Measurements from ENCODE around the gene PROP1.
"Not testable (repeated sequence)": the region's sequence is repeated elsewhere in the genome, so short reads cannot be mapped to it uniquely, and the experiment has no call there.

The PROP1 gene

DNA sequence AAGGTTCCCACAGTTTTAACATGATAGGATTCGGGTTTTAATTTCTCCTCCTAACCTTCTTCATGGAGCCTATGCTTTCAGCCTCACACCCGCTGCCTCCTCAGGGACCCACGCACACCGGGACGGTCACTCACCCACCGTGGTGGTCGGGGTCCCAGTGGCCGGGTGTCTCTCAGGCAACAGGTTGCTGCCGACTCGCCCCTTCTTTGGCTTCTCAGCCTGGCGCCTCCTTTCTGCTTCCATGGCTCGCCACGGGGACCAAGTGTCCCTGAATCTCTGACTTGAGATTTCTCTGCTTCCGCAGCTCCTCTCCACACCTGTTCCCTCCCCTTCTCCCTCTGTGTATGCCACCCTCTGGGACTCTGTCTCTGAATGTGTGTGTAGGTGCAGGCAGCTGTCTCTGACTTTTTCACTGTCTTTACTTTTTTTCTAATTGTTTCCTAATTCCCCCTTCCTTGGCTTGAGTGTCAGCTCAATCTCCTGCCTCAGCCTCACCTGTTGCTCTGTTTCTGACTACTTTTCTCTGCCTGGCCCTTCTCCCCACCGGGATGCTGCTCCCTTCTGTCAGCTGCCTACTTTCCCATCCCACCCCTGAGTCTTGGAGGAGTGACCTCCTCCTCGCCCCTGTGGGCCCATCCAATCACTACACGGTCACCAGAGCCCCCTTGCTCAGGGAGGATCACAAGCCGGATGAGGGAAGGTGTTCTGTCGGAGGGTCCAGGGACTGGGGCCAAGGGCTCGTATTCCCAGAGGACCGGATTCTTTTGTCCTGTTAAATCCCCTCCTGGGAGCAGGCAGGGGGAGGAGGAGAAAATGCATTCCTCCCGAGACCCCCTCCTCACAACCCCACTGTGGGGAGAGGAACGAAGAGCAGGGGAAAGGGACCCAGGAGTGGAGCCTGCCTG lies at the start of gene PROP1:
PROP1 (minus strand) TSS at position 552 of the 905 bp plus-strand sequence; CDS start at position 243, 309 bp downstream.
- DNase-seq (ENCODE audit: low spot score): no peak

DNA sequence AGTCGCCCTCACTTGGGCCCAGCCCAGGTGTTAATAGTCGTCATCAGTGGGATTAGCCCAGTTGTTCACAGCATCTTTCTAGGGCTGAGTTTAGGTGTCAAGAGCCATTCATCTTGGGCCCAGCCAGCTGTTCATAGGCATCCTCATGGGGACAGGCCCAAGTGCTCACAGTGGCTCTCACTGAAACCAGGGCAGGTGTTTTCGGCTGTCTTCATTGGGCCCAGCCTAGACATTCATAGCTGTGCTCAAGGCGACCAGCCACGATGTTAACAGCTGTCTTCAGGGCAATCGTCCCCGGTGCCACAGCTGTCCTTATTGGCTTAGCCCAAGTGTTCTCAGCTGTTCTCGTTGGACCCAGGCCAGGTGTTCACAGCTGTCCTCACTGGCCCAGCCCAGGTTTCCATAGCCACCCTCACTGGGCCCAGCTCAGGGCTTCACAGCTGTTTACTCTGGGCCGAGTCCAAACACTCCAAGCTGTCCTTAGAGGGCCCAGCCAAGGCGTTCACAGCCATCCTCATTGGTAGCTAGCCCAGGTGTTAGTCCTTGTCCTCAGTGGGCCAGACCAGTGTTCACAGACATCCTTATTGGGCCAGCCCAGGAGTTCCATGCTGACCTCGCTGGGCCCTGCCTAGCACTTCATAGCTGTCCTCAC lies 23.5 kb upstream of the PROP1 start:
- not testable (repeated sequence) for DNase-seq (ENCODE audit: low spot score)

DNA sequence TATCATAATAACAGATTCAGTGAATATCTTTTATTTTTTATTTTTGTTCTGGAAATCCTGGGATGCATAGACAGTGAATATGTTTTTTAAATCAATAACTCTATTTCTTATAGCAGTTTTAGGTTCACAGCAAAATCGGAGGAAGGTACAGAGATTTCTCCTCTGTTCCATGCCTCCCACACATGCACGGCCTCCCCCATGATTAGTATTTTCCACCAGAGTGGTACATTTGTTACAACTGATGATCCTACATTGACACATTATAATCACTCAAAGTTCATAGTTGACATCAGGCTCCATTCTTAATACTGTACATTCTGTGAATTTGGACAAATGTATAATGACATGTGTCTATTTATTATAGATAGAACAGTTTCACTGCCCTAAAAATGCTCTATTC lies 16.7 kb upstream of the PROP1 start:
- not testable (repeated sequence) for DNase-seq (ENCODE audit: low spot score)

DNA sequence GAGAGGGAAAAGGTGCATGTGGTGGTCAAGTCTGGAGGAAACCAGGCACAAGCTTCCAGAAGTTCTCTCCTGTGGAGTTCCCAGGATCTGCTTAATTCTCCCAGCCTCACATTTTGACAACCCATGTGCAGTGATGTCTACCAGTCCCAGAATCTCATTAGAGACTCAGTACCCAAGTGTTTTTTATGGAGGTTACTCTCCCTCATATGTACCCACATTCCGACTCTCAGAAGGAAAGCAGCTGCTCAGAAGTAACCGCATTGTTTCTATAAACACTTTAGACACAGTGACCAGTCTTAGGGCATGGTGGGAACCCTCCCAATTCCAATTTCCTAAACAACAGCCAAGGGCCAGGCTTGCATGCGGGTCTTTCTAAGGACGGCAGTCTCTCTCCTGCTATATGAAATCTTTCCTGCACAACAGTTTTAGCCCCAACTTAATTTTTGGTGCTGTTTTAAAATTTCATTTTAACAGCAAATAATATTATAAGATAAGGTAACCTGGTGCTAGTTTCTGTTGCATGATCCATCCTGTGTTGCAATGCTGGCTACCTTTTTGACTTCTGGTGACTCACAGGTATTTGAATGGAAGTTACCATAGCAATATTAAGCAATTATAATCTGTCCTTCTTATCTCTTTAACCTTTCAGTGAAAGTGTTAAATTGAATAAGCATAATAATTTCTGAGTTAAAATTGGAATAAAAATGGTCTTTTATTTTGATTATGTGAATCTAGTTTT lies 15.9 kb upstream of the PROP1 start:
- DNase-seq (ENCODE audit: low spot score): not testable (repeated sequence)

DNA sequence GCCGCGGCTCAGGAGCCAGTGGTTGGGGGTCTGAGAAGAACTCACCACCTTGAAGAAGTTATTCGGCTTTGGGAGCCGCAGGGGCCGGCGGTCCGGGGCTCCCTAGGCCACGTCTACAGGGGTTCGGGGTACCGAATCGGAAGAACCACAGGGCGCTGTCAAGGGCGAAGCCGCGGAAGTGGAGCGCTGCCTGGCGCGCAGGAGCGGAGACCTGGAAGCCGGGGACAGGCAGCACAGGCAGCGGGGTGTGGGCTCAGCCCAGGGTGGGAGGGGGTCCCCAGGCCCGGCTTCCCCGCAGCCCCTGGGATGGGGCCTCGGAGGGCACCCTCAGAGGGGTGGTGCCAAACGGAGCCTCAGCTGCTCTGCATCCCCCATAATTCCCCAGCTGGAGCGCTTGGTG lies 11.2 kb upstream of the PROP1 start:
- not testable (repeated sequence) for DNase-seq (ENCODE audit: low spot score)

DNA sequence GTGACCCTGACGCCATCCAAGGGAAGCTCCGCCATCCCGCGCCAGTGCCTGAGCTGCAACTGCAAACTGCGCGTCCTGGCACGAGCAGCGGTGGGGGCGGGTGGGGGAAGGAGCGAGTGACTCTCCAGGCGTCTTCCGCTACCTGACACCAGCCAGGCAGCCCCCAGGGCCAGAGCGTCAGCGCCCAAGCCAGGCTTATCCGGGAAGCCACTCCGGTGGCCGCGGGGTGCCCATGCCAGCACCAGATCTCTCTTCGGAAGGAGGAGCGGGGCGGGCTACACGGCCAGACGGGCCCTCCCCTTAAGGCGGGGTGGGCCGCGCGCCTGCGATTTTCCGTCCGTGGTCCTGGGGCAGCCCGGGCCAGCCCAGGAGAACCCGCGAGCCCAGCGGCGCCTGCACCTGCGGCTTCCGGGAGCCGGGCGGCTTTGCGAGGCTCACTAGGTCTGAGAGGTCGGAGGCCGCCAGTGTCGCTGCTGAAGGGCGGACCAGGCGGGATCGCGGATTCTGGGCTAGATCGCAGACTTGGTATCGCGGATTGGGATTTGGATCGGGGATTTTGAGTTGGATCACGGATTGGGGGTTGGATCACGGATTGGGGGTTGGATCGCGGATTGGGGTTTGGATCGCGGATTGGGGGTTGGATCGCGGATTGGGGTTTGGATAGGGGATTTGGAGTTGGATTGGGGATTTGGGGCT lies 10.6 kb upstream of the PROP1 start:
- DNase-seq (ENCODE audit: low spot score): not testable (repeated sequence)

DNA sequence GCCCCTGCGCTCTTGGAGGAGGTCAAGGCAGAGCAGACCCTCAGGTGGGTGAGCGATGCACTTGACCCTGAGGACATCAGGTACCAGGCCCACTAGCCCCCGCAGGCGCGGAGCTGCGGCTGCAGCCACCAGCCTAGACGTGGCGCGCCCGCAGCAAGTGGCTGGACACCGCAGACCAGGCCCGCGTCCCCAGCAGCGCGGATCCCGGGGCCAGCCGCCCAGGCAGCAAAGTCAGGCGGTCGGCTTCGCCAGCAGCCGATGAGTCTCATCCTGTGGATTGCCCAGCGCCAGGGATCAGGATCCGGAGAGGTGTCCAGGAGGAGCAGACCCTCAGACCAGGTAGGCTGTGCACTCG lies 10.1 kb upstream of the PROP1 start:
- DNase-seq (ENCODE audit: low spot score): not testable (repeated sequence)

DNA sequence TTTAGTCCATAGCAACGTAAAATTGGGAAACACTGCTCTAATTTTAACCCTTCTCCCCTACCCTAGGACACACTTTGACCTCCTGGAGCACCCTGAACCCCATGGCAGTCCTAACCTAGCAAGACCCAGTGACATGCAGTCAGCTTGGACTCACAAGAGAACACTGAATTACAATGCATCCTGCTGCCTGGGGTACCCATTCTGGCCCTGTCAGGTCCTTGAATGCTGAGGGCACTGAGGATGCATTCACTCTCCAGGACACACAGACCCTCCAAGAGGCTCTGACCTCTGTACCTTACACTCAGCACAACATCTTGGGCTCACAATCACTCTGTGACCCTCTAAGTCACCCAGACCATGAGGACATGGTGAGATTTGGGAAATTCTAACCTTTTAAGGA lies 1.8 kb upstream of the PROP1 start:
- DNase-seq (ENCODE audit: low spot score): no peak

DNA sequence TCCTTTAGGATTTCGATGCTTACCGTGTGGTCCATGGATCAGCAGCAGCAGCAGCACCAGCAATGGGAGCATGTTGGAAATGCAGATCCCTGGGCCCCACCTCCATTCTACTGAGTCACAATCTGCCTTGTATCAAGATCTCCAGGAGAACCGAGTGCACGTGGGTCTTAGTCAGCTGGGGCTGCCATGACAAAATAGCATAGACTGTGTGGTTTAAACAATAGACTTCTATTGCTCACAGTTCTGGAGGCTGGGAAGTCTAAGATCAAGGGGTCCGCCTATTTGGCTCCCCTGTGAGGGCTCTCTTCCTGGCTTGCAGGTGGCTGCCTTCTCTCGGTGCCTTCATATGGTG lies 1.3 kb upstream of the PROP1 start:
- no peak for DNase-seq (ENCODE audit: low spot score)

DNA sequence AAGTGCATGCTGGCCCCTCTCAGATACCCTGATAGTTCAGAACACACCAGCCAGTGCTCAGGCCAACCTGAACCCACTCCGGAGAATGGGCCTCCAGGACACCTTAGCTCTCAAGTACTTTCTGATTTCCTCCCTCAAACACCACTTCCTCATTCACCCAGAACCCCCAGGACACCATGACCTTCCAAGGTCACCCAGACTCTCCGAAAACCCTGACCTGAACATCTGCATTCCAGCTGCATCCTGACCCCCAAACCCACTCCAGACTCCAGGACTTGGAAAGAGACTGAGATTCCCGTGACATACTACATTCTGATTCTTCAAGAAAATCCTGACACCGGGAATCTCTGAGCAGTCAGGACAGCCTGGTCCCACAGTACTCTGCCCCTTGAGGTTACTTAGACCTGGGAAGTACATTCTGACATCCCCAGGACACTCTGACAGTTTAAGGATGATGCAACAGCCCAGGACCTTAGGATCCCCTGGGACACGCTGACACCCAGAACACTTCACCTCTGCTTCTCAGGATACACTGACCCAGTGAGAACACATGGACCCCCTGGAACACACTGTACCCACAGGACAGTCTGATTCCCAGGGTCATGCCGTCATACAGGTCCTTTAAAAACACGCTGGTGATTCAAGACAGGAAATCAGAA lies 747 bp upstream of the PROP1 start:
- no peak for DNase-seq (ENCODE audit: low spot score)

DNA sequence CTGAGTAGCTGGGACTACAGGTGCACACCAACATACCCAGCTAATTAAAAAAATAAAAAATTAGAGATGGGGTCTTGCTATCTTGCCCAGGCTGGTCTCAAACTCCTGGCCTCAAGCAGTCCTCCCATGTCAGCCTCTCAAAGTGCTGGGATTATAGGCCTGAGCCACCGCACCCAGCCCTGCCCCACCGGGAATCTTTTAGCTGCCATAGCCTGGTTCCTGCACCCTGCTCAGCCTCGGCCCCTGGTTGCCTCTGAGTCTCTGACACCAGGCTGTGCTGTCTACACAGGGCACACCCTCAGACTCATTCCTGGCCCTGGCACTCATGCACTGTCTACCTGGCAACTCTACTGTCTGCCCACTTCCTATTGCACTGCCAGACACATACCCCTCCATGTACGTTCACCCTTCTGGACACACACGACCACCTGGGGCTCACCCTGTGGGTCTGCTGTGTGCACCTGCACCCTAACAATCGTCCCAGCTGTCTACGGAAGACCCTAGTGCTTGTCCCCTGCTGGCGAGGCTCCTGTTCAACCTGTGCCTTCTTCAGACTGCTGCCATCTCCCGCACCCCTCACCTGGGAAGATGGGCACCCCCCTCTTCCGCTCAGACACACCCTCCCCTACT lies 1.4 kb downstream of the PROP1 start:
- no peak for DNase-seq (ENCODE audit: low spot score)

DNA sequence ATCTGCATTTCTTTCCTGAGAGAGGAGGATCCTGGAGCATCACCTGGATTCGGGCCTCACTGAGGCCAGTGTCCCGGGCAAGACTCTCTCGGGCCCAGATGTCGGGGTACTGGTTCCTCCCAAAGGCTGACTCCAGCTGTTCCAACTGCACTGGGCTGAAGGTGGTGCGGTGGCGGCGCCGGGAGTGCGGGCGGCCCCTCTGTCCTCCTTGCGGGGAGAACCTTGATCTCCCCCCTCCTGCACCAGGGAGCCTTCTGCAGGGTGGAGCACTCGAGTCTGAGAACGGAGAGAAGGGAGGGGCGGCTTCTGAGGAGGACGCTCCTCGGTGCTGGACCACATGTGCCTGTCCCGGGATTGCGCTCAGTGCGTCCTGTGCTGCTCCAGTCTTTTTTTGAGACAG lies 2.0 kb downstream of the PROP1 start:
- DNase-seq (ENCODE audit: low spot score): no peak

DNA sequence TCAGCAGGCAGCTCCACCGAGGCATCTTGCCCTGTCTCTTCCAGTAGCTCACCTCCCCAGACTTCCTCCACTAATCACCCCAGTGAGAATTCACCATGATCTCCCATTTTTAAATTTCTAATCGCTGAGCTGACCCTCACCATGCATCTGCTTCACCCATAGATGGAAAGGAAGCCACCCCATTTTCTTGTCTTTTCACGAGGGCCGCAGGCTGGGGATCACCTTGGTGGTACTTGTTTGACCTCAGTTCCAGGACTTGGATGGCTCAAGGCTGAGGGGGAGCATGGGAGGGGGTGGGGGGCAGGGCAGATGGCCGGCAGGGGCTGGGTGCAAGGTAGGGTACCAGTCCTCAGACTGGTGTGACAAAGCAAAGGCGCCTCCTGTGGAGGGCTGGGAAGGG lies 3.6 kb downstream of the PROP1 start:
- DNase-seq (ENCODE audit: low spot score): no peak

DNA sequence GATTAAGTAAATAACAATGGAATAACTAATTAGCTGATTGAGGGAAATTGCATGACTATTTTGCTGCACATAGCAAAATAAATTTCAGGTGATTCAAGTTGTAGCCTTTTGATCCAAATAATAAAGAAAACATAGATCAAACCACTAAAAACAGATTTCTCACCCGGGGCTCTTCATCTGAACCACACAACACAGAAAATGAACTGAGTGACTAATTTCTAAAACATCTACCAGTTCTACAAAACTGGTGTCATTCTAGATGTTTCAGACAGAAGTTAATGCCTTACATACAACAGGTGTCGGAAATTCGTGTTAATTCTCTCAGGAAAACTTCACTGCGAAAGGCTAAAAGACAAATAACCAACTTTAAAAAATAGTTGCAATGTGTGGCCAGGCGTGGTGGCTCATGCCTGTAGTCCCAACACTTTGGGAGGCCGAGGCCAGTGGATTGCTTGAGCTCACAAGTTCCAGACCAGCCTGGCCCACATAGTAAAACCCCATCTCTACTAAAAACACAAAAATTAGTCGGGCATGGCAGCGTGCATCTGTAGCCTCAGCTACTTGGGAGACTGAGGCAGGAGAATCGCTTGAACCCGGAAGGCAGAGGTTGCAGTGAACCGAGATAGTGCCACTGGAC lies 6.9 kb downstream of the PROP1 start:
- no peak for DNase-seq (ENCODE audit: low spot score)

DNA sequence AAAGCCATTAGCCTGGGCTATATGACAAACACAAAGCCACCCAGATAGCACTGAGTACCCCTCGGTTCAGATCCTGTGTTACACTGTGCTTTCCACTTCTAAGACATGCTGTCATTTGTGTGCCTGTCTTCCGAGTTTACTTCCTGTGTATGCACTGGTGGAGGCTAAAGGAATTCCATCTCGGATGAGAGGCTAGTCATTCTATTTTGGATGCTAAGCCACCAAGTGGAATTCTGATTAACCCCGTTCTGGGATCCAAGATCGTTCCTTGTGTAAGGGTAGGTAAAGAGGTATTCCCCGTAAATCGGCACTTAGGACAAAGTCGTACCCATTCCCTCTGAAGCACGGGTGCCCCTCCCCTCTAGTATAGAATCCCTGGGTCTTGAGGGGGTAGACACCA lies 8.7 kb downstream of the PROP1 start:
- no peak for DNase-seq (ENCODE audit: low spot score)

DNA sequence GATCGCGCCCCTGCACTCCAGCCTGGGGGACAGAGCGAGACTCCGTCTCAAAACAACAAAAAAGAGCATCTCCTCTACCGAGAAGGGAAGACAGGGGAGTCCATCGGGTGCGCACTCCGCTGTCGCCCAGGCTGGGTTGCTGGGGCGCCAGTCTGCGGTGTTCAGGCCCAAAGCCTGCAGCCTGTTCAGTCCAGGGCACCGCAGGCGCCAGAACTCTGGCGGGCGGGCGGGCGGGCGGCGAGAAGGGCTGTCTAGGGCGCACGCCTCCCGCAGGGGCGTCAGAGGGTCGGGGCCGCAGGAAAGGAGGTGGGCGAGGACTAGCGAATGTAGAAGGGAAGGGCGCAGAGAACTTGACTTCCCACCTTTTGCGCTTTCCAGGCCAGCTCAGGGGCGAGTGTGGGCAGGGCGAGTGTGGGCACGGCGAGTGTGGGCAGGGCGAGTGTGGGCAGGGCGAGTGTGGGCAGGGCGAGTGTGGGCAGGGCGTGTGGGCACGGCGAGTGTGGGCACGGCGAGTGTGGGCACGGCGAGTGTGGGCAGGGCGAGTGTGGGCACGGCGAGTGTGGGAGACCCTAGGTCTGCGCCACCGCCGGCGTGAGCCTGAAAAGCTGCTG lies 10.5 kb downstream of the PROP1 start:
- no peak for DNase-seq (ENCODE audit: low spot score)

DNA sequence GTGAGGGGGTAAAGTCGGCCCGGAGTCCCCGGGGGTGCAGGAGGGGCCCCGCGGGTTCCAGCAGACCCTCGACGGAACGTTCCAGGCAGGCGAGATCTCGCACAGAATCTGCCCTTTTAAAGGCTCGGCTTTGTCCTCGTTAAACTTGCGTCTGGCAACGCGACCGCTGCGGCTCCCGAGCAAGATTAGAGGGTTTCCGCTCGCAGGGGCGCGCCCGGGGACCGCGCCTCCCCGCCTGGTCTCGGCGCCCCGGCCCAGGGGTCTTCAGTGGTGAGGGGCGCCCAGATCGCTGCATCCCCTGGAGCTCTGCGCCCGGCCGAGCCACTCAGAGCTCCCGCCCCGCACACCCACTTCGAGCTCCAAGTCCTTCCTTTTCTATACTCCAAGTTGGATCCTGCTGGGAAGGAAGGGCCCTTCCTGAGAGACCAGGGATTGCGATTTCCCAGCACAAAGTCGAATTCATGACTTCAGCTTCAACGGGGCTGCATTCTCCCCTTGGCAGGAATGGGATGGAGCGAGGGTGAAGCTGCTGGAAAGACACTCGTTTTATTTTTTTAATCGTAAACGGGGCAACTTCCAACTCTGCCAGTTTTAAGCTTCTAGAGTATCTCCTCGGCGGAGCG lies 11.3 kb downstream of the PROP1 start:
- no peak for DNase-seq (ENCODE audit: low spot score)

DNA sequence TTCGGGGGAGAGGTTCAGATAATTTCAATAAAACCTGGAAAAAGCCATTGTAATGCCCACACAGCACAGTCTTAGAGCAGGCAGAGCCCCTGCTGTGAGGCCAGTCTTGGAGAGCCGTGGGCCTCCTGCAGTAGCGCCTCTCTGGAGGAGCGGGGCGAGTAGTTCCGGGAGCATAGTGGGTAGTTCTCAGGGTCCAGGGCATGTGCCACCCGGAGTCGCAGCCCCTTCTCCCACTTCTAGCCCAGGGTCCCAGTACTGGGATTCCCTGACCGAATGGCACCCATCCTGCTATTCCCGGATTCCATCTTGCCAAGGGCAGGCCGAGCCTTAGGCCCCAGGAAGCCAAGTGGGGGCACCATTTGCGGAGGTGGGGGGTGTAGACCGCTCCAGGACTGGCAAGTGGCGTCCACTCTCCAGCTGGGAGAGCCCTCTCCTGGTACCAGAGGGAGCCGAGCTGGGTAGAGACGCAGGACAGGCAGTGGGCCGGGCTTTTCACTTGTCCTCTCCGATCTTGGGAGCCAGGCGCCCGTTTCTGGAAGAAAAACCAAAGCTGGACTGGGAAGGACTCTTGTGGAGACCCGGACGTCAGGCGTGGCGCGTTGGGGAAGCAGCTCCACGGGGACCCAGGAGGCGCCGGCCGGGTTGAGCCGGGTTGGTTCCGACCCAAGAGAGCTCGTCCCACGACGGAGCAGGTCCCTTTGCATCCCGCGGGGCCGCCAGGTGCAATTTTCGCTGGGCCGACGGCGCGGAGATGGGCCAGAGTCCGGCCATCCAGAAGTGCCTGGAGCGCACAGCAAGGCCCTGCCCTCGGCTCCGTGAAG lies 12.1 kb downstream of the PROP1 start:
- DNase-seq (ENCODE audit: low spot score): no peak

DNA sequence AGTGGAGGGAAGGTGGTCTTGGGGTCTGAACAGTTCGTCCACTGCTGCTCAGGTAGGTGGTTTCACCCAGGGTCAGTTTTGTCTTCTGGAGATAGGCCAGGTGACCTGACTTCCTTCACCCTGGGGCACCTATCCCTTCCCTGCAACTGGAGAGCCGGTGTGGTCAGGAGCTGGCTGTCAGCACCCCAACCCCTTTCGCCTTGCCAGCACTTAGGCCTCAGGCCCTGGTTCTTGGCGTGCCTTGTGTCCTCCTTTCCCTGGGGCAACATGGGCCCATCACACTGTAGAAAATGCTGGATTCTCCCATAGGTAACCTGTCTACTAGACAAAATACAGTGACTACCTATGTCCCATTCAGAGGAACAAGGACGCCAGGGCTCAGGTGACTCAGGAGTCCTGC lies 13.1 kb downstream of the PROP1 start:
- no peak for DNase-seq (ENCODE audit: low spot score)

Data from AG08395 (cell line).